Body of pancreas (tissue), 4 donors: ENCODE measurements around the gene CTNNA2. TPM values are rescaled to one million over a fixed set of nuclear protein-coding genes. Genes with fewer than 3 reads are reported as not detected.
A peak's percentile ranks its signal among the peaks of the same experiment; 100 is the strongest.

Experiments used
- ATAC-seq: fragments of 150-250 bp; one replicate; pipeline ENCODE4 v1.9.1; 2016
- DNase-seq, 4 donors: peaks; one replicate each; pipeline ENCODE4 v3.0.0-alpha.2; 2019
- H3K27ac ChIP-seq, 4 donors: fragments of 200-600 bp; sonication (generic); 1 replicate in 3 of 4; 2 replicates in 1 of 4; pipeline versions ENCODE4 v1.5.1 to v1.6.1; 2016 to 2019; ENCODE audit warnings: mild to moderate bottlenecking in 1 of 4, mixed read lengths in 1 of 4, moderate library complexity in 1 of 4
- H3K27me3 ChIP-seq, 2 donors: fragments of 200-600 bp; sonication (generic); one replicate each; pipeline ENCODE4 v1.6.0; 2016; ENCODE audit warnings: mild to moderate bottlenecking in 1 of 2
- H3K36me3 ChIP-seq, 2 donors: fragments of 200-600 bp; sonication (generic); replicated peaks in 1 of 2; 2 replicates each; pipeline ENCODE4 v1.5.1; 2016; ENCODE audit warnings: low read depth in 2 of 2; ENCODE audit not compliant: insufficient read depth in 1 of 2
- H3K4me1 ChIP-seq: fragments of 200-600 bp; sonication (generic); one replicate; pipeline ENCODE4 v1.6.0; 2016
- H3K4me3 ChIP-seq, 2 donors: fragments of 200-600 bp; sonication (generic); 1 replicate in 1 of 2; 2 replicates in 1 of 2; pipeline ENCODE4 v1.5.1; 2016 to 2019
- H3K9me3 ChIP-seq, 3 donors: fragments of 200-600 bp; sonication (generic); 1 replicate in 2 of 3; 2 replicates in 1 of 3; pipeline ENCODE4 v1.5.1; 2016
- POLR2A ChIP-seq, 3 donors: fragments of 450-650 bp; IDR thresholded peaks; one replicate each; pipeline ENCODE4 v1.6.1; 2016; ENCODE audit warnings: antibody characterized with exemption in 3 of 3, mild to moderate bottlenecking in 2 of 3
- WGBS, 2 donors: methylation state at CpG; one replicate each; pipeline ENCODE4 v1.1.5; 2017; 5-methylcytosine and 5-hydroxymethylcytosine counted together
- intact Hi-C: fragments of 100-400 bp; cut with DNase I; formaldehyde crosslinking; loops from one replicate; pipeline ENCODE4 v1.15.1; 2023
- total RNA-seq, 2 donors: library from RNA; depleted of rRNA; stranded (reverse); fragments of >200 nt; gene quantifications; one replicate each; pipeline ENCODE4 v1.1.0, GENCODE V29; 2016
- TF ChIP-seq, protein P1 (sequence below), 7 experiments: fragments of 450-650 bp in 4 of 7; fragments of 200-600 bp in 3 of 7; sonication (generic) in 3 of 7; IDR thresholded peaks; one replicate each; pipeline ENCODE4 v1.5.1; 2016 to 2019; ENCODE audit warnings: antibody characterized with exemption in 7 of 7

Gene CTNNA2
- total RNA-seq, 2 donors from 2014 or later = 0.52 to 29.3 TPM

DNA sequence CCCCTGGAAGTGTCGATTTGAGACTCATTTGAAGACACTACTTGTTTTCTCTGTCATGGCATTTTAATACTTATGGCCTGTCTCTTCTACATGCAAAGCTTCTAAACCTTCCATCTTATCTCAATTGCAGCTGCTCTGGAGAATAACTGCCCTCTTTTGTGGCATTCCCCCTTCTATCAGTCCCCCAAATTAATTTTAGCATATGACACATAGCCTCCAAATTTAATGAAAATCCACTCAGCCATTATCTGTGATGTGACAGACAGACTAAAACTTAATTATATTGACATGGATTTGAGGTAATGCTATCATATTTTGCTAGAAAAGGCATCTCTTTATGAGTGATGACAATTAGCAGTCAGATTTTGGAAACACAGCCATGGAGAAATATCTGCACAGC is 720.5 kb downstream of the CTNNA2 start:
- no peak for DNase-seq
- Histone ChIP-seq H3K4me3 (no peak overlapping the region), H3K36me3 (no peaks in the 10 kb centered on the region), H3K27ac (no peak overlapping the region), H3K27me3 (no peaks in the 10 kb centered on the region), H3K4me1 (no peaks in the 10 kb centered on the region), H3K9me3 (no peaks in the 10 kb centered on the region)
- 65% methylated on average over 1 of the region's 1 CpG for WGBS, 2 donors
- intact Hi-C loops = no loop called here
- ATAC-seq = no peak
- TF ChIP-seq, protein P1, sequence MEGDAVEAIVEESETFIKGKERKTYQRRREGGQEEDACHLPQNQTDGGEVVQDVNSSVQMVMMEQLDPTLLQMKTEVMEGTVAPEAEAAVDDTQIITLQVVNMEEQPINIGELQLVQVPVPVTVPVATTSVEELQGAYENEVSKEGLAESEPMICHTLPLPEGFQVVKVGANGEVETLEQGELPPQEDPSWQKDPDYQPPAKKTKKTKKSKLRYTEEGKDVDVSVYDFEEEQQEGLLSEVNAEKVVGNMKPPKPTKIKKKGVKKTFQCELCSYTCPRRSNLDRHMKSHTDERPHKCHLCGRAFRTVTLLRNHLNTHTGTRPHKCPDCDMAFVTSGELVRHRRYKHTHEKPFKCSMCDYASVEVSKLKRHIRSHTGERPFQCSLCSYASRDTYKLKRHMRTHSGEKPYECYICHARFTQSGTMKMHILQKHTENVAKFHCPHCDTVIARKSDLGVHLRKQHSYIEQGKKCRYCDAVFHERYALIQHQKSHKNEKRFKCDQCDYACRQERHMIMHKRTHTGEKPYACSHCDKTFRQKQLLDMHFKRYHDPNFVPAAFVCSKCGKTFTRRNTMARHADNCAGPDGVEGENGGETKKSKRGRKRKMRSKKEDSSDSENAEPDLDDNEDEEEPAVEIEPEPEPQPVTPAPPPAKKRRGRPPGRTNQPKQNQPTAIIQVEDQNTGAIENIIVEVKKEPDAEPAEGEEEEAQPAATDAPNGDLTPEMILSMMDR (IDR thresholded peaks at IDR 0.05) = no peak
- no peak for TF ChIP-seq POLR2A (IDR thresholded peaks at IDR 0.05)

DNA sequence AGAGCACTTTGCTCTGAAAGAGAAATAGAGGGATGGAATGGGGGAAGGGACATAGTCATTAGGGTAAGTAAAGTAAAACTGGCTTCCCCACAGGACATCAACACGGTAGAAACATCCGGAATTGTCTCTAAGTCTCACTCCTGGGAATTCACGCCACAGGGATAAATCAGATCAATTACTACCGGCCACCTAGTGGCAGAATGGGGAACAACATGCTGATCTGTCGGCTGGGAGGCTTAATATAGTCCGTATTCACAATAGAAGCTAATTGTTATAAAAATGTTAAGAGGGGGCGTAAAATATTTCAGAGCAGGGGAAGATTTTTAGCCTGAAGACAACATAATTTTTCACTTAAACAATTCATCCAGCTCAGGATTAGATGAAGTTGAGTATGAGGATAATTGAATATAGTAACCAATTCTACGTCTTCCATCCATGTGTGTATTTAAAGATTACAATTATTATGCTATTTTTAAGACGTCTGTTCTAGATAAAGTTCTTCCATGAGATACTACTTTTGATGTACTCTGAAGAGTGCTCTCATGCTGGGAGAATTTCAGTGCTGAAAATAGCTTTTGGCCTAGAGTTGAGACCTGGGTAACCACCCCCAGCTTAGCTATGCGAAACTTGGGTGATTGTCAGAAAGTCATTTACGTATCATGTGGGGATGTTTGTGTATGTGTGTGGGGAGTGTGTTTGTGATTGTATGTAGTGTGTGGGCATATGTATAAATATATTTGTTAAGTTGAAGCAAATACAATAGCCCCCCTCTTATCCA is 726.0 kb downstream of the CTNNA2 start:
- TF ChIP-seq, protein P1 (IDR thresholded peaks at IDR 0.05) = peak; percentile 43 to 74 (median 53)
- TF ChIP-seq POLR2A (IDR thresholded peaks at IDR 0.05) = no peak
- no peaks in the 10 kb centered on the region for H3K36me3 ChIP-seq
- no peak overlapping the region for H3K4me3 ChIP-seq
- intact Hi-C loops = no loop called here
- DNase-seq = peak; percentile 24 to 59 (median 35)
- WGBS, 2 donors = 45 to 46% methylated on average over 11 of the region's 11 CpGs
- no peaks in the 10 kb centered on the region for H3K4me1 ChIP-seq
- H3K27me3 ChIP-seq = no peaks in the 10 kb centered on the region
- ATAC-seq = no peak
- H3K9me3 ChIP-seq = no peaks in the 10 kb centered on the region
- H3K27ac ChIP-seq = no peak overlapping the region

DNA sequence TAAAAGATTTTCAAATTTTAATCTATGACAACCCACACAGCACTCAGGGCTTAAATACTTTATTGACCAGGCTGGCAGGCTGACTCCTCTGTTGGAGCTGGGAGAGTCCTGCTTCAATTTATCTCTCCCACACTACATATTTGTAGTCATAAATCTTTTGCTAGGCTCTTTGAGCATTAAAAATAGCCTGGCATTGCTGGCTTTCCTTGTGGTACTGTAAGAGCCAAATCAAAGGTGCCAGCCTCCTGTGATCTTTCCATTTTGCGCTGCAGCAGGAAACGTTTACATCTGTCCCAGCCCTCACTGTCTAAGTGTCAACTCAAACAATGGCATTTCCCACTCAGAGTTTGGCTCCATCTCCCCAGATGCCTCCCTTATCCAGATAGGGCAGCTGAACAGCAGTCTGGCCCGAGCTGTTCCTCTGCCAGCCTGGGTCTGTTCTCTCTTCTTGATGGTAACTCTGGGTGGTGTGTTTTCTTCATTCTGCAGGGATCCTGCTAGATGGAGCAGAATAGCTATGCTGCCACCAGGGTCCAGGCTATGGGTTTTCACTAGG is 729.6 kb downstream of the CTNNA2 start:
- no peaks in the 10 kb centered on the region for H3K36me3 ChIP-seq
- no peak for DNase-seq
- H3K27me3 ChIP-seq = no peaks in the 10 kb centered on the region
- H3K4me1 ChIP-seq = no peaks in the 10 kb centered on the region
- no peak for ATAC-seq
- no peak overlapping the region for H3K27ac ChIP-seq
- intact Hi-C loops = no loop called here
- no peak overlapping the region for H3K4me3 ChIP-seq
- TF ChIP-seq POLR2A (IDR thresholded peaks at IDR 0.05) = no peak
- TF ChIP-seq, protein P1 (IDR thresholded peaks at IDR 0.05) = no peak
- no peaks in the 10 kb centered on the region for H3K9me3 ChIP-seq
- WGBS, 2 donors = 23 to 27% methylated on average over 3 of the region's 3 CpGs

DNA sequence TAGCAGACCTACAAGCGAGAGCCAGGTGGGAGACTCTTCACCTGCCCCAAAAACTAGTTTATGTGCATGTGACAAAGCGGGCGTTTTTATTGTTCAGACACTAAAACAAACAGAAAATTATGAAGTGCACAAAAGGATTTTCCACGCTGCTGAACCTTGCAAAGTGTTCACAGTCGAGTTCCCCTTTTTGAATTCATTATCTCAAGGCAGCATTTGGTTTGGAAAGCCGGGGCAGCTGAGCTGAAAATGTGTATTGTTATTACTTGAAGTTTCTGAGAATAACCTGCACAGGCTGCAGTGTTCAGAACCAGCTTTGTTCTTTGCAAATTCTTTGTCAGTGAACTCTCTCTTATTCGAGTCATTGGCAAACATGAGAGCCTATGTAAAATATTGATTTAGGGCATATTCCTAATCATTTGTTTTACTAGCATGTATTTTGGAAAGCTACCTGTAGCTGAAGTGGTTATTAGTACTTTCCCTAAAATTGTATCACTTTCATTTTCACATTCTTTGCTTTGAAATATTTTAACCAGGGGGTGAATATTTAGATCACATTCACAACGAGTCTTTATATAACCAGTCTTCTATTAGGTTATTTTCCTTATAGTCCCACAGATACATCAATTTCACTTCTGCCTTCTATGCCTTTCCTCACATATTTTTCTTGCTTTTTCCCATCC is 732.2 kb downstream of the CTNNA2 start:
- Histone ChIP-seq H3K27ac (no peak overlapping the region), H3K36me3 (no peaks in the 10 kb centered on the region), H3K4me1 (no peaks in the 10 kb centered on the region), H3K9me3 (no peaks in the 10 kb centered on the region), H3K4me3 (no peak overlapping the region), H3K27me3 (no peaks in the 10 kb centered on the region)
- intact Hi-C loops = no loop called here
- DNase-seq (no peak), ATAC-seq (no peak)
- 31 to 49% methylated on average over 8 of the region's 8 CpGs for WGBS, 2 donors
- TF ChIP-seq, protein P1 (IDR thresholded peaks at IDR 0.05) = no peak
- no peak for TF ChIP-seq POLR2A (IDR thresholded peaks at IDR 0.05)
